GM19372 (cell line): Measurements from ENCODE around the gene HPN.
"Not testable (repeated sequence)": the region's sequence is repeated elsewhere in the genome, so short reads cannot be mapped to it uniquely, and the experiment has no call there.

Source experiments
- ATAC-seq: cut with Tn5 transposase; IDR thresholded peaks from one replicate; pipeline ENCODE4 v1.9.1; 2021; ENCODE audit warnings: mild to moderate bottlenecking, low read depth, moderate library complexity; ENCODE audit not compliant: unreplicated experiment

The HPN gene

GRCh38 chr19:35040826-35041547, 534 bp upstream of the HPN start:
- no peak for ATAC-seq

- ATAC-seq: no peak
Measured at GRCh38 chr19:35042056-35042730, 672 bp downstream of the HPN start.

- no peak for ATAC-seq
Measured at GRCh38 chr19:35042954-35043604, 1.6 kb downstream of the HPN start.

GRCh38 chr19:35043906-35044305, 2.4 kb downstream of the HPN start:
- no peak for ATAC-seq

GRCh38 chr19:35044317-35045117, 3.0 kb downstream of the HPN start:
- no peak for ATAC-seq

GRCh38 chr19:35045667-35046300, 4.3 kb downstream of the HPN start:
- no peak for ATAC-seq

- no peak for ATAC-seq
Measured at GRCh38 chr19:35046461-35046860, 4.9 kb downstream of the HPN start.

- no peak for ATAC-seq
Measured at GRCh38 chr19:35048911-35049411, 7.4 kb downstream of the HPN start.

GRCh38 chr19:35049456-35049855, 7.9 kb downstream of the HPN start:
- ATAC-seq: no peak

- not testable (repeated sequence) for ATAC-seq
Measured at GRCh38 chr19:35050662-35051061, 9.1 kb downstream of the HPN start.

- ATAC-seq: not testable (repeated sequence)
Measured at GRCh38 chr19:35051268-35051667, 9.7 kb downstream of the HPN start.

- no peak for ATAC-seq
Measured at GRCh38 chr19:35051796-35052195, 10.3 kb downstream of the HPN start.

- no peak for ATAC-seq
Measured at GRCh38 chr19:35052599-35053190, 11.2 kb downstream of the HPN start.

- no peak for ATAC-seq
Measured at GRCh38 chr19:35053667-35054293, 12.3 kb downstream of the HPN start.

GRCh38 chr19:35054626-35055025, 13.1 kb downstream of the HPN start:
- ATAC-seq: no peak

GRCh38 chr19:35055715-35056179, 14.2 kb downstream of the HPN start:
- no peak for ATAC-seq

GRCh38 chr19:35056513-35057063, 15.1 kb downstream of the HPN start:
- ATAC-seq: no peak

- ATAC-seq: no peak
Measured at GRCh38 chr19:35058370-35058769, 16.8 kb downstream of the HPN start.
